Mesenteric fat pad (tissue), 1 donor: Measurements from ENCODE around the gene MAP2K1. TPM values are rescaled to one million over a fixed set of nuclear protein-coding genes. Genes with fewer than 3 reads are reported as not detected.
"Not testable (repeated sequence)": the region's sequence is repeated elsewhere in the genome, so short reads cannot be mapped to it uniquely, and the experiment has no call there.

Experiments used
- DNase-seq: peaks from one replicate; pipeline ENCODE4 v3.0.0-alpha.2; 2020; ENCODE audit warnings: low spot score
- total RNA-seq: library from RNA; stranded (reverse); fragmentation: NEBNext Ultra II Directional; extraction: Animal tissue kit (Norgen Biotek cat#: 25700); gene quantifications from one replicate; pipeline ENCODE4 v1.2.1, GENCODE V29; 2021
- donor health status: DM: yes; HTN: yes; CAD: no.

MAP2K1 gene
- total RNA-seq, 1 donor from 2014 or later: 75.4 TPM

- DNase-seq: not testable (repeated sequence)
Measured at GRCh38 chr15:66393037-66393436, 6.3 kb downstream of the MAP2K1 start.

GRCh38 chr15:66394472-66394871 is 7.8 kb downstream of the MAP2K1 start:
- DNase-seq: no peak

GRCh38 chr15:66394915-66395314 is 8.2 kb downstream of the MAP2K1 start:
- DNase-seq: no peak

- DNase-seq: no peak
Measured at GRCh38 chr15:66399276-66399675, 12.6 kb downstream of the MAP2K1 start.

- no peak for DNase-seq
Measured at GRCh38 chr15:66400351-66400774, 13.7 kb downstream of the MAP2K1 start.

- no peak for DNase-seq
Measured at GRCh38 chr15:66401130-66402021, 14.7 kb downstream of the MAP2K1 start.

- no peak for DNase-seq
Measured at GRCh38 chr15:66402761-66403284, 16.1 kb downstream of the MAP2K1 start.

GRCh38 chr15:66403323-66403722 is 16.6 kb downstream of the MAP2K1 start:
- DNase-seq: no peak

- DNase-seq: no peak
Measured at GRCh38 chr15:66404122-66404521, 17.4 kb downstream of the MAP2K1 start.

GRCh38 chr15:66404532-66404931 is 17.8 kb downstream of the MAP2K1 start:
- no peak for DNase-seq

- DNase-seq: no peak
Measured at GRCh38 chr15:66405007-66405406, 18.3 kb downstream of the MAP2K1 start.

- no peak for DNase-seq
Measured at GRCh38 chr15:66405615-66406014, 18.9 kb downstream of the MAP2K1 start.

- DNase-seq: no peak
Measured at GRCh38 chr15:66408254-66408653, 21.5 kb downstream of the MAP2K1 start.

- DNase-seq: no peak
Measured at GRCh38 chr15:66408675-66409282, 22.1 kb downstream of the MAP2K1 start.

- no peak for DNase-seq
Measured at GRCh38 chr15:66409565-66410108, 22.9 kb downstream of the MAP2K1 start.

GRCh38 chr15:66411190-66411589 is 24.5 kb downstream of the MAP2K1 start:
- DNase-seq: no peak

GRCh38 chr15:66412220-66412619 is 25.5 kb downstream of the MAP2K1 start:
- no peak for DNase-seq

- DNase-seq: no peak
Measured at GRCh38 chr15:66413579-66413978, 26.9 kb downstream of the MAP2K1 start.

GRCh38 chr15:66415360-66415759 is 28.6 kb downstream of the MAP2K1 start:
- DNase-seq: no peak

GRCh38 chr15:66417736-66418135 is 31.0 kb downstream of the MAP2K1 start:
- no peak for DNase-seq

- no peak for DNase-seq
Measured at GRCh38 chr15:66419471-66419870, 32.8 kb downstream of the MAP2K1 start.

GRCh38 chr15:66422347-66422746 is 35.6 kb downstream of the MAP2K1 start:
- DNase-seq: no peak
